Adipocyte (in vitro differentiated cells): ENCODE measurements around the gene SAMMSON.

ENCODE experiments used
- DNase-seq: peaks from one replicate; pipeline ENCODE4 v3.0.0-alpha.2; 2015; ENCODE audit warnings: low read depth
- H3K27me3 ChIP-seq: replicated peaks from 2 replicates; pipeline ENCODE4 v1.7.0; 2013; ENCODE audit warnings: mild to moderate bottlenecking, low read length, moderate library complexity; ENCODE audit not compliant: control insufficient read depth, insufficient read depth
- H3K36me3 ChIP-seq: 2 replicates; pipeline ENCODE4 v1.7.0; 2013; ENCODE audit warnings: low read length, mild to moderate bottlenecking, moderate library complexity; ENCODE audit not compliant: control insufficient read depth, insufficient read depth, severe bottlenecking
- H3K4me1 ChIP-seq: 2 replicates; pipeline ENCODE4 v1.7.0; 2013; ENCODE audit warnings: mild to moderate bottlenecking, low read length, moderate library complexity; ENCODE audit not compliant: control insufficient read depth, insufficient read depth
- H3K4me3 ChIP-seq: 2 replicates; pipeline ENCODE4 v1.7.0; 2013; ENCODE audit warnings: mild to moderate bottlenecking, low read length, moderate library complexity
- H3K9ac ChIP-seq: 2 replicates; pipeline ENCODE4 v1.7.0; 2013; ENCODE audit warnings: mild to moderate bottlenecking, low read length, moderate library complexity
- H3K9me3 ChIP-seq: 2 replicates; pipeline ENCODE4 v1.7.0; 2013; ENCODE audit warnings: mild to moderate bottlenecking, low read length, moderate library complexity; ENCODE audit not compliant: control insufficient read depth

Gene SAMMSON

DNA sequence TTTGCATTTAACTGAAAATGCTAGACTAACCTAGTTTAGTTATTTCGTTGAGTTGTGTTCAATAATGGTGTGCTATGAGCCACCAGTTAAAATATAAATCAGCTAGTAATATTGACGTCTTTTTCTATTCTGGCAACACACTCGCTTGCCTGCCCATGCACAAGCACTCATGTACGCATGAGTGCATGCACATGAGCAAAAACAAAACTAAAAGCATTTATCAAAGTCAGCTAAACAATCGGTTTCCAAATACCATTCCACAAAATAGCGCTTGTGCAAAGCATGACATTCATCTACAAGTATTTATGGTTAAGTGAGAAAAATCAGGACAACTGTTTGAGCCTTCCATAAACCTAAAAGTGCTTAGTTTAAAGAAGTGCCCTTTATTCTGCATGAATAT lies 13.1 kb upstream of the SAMMSON start:
- H3K36me3 ChIP-seq = no peaks in the 10 kb centered on the region
- peaks cover 4% of the 10 kb centered on the region for H3K27me3 ChIP-seq
- no peak overlapping the region for H3K9ac ChIP-seq
- no peak for DNase-seq
- no peaks in the 10 kb centered on the region for H3K9me3 ChIP-seq
- peaks cover 7% of the 10 kb centered on the region for H3K4me1 ChIP-seq
- no peak overlapping the region for H3K4me3 ChIP-seq

GRCh38 chr3:69987833-69988232 lies 11.7 kb upstream of the SAMMSON start:
- peaks cover 4% of the 10 kb centered on the region for H3K27me3 ChIP-seq
- H3K9ac ChIP-seq = no peak overlapping the region
- no peaks in the 10 kb centered on the region for H3K36me3 ChIP-seq
- no peak for DNase-seq
- H3K4me3 ChIP-seq = no peak overlapping the region
- no peaks in the 10 kb centered on the region for H3K9me3 ChIP-seq
- peaks cover 4% of the 10 kb centered on the region for H3K4me1 ChIP-seq

DNA sequence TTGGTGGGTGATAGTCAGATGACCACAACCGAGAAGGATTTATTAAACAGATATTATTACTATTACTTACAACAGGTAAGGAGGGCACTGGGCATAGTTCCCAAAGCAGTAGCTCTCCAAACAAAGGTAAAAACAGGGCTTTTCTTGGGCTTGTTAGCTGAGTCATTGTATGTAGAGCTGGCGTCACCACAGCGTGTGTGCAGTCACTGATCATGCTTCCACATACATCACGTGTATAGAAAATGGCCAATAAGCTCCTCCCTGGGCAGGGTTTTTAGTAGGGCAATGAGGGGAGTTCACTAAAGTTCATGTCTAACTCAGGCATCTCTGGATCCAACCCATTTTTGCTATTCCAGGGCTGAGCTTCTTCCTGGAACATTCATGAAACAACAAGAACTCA lies 5.8 kb upstream of the SAMMSON start:
- Histone ChIP-seq H3K9ac (no peak overlapping the region), H3K9me3 (no peaks in the 10 kb centered on the region), H3K36me3 (no peaks in the 10 kb centered on the region), H3K4me3 (no peak overlapping the region), H3K4me1 (peaks cover 2% of the 10 kb centered on the region), H3K27me3 (peaks cover 4% of the 10 kb centered on the region)
- DNase-seq = no peak

DNA sequence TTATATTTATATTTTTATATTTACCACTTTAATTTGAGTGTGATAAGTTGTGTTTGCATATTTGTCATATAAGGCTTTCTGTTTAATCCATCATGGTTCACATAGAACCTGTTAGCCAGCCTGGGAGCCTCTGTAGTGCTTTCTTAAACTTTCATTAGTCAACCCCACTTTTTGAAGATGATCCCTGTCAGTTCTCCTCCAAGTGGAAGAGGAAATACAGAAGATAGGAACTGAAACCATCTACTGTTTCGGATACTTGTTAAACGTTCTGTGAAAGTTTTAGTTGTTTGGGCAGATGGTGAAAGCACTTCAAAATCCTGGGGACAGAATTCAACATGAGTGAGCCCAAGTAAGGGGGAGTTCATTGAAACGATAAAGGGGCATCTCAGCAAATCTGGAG lies 4.6 kb upstream of the SAMMSON start:
- no peak overlapping the region for H3K9ac ChIP-seq
- no peaks in the 10 kb centered on the region for H3K36me3 ChIP-seq

GRCh38 chr3:69997631-69998307 lies 1.8 kb upstream of the SAMMSON start:
- Histone ChIP-seq H3K27me3 (no peaks in the 10 kb centered on the region), H3K4me1 (peaks cover 11% of the 10 kb centered on the region)

More for the DNA sequence above, 4.6 kb upstream of the SAMMSON start:
- peaks cover 8% of the 10 kb centered on the region for H3K4me1 ChIP-seq
- no peak overlapping the region for H3K4me3 ChIP-seq
- H3K27me3 ChIP-seq = no peaks in the 10 kb centered on the region
- no peaks in the 10 kb centered on the region for H3K9me3 ChIP-seq
- DNase-seq = no peak

GRCh38 chr3:69998759-69999139 lies 784 bp upstream of the SAMMSON start:
- peaks cover 7% of the 10 kb centered on the region for H3K9me3 ChIP-seq
- peak overlapping the region; percentile 82 for H3K4me3 ChIP-seq
- peaks cover 11% of the 10 kb centered on the region for H3K4me1 ChIP-seq
- DNase-seq = no peak
- H3K36me3 ChIP-seq = no peaks in the 10 kb centered on the region
- H3K9ac ChIP-seq = peak overlapping the region; percentile 57
- H3K27me3 ChIP-seq = no peaks in the 10 kb centered on the region

More at GRCh38 chr3:69997631-69998307, 1.8 kb upstream of the SAMMSON start:
- Histone ChIP-seq H3K4me3 (no peak overlapping the region), H3K36me3 (no peaks in the 10 kb centered on the region), H3K9me3 (peaks cover under 1% of the 10 kb centered on the region), H3K9ac (no peak overlapping the region)
- peak; percentile 25 for DNase-seq

- no peaks in the 10 kb centered on the region for H3K27me3 ChIP-seq
- peak overlapping the region; percentile 24 for H3K4me3 ChIP-seq
- DNase-seq = no peak
- no peaks in the 10 kb centered on the region for H3K36me3 ChIP-seq
- peaks cover 11% of the 10 kb centered on the region for H3K4me1 ChIP-seq
- H3K9ac ChIP-seq = no peak overlapping the region
- peaks cover 7% of the 10 kb centered on the region for H3K9me3 ChIP-seq
Measured at GRCh38 chr3:70000028-70000410, 486 bp downstream of the SAMMSON start.

GRCh38 chr3:70000563-70001081 lies 1.1 kb downstream of the SAMMSON start:
- peak; percentile 38 for DNase-seq
- no peaks in the 10 kb centered on the region for H3K36me3 ChIP-seq
- H3K4me3 ChIP-seq = no peak overlapping the region
- no peaks in the 10 kb centered on the region for H3K27me3 ChIP-seq
- no peak overlapping the region for H3K9ac ChIP-seq
- H3K9me3 ChIP-seq = peaks cover 7% of the 10 kb centered on the region
- H3K4me1 ChIP-seq = peaks cover 11% of the 10 kb centered on the region

DNA sequence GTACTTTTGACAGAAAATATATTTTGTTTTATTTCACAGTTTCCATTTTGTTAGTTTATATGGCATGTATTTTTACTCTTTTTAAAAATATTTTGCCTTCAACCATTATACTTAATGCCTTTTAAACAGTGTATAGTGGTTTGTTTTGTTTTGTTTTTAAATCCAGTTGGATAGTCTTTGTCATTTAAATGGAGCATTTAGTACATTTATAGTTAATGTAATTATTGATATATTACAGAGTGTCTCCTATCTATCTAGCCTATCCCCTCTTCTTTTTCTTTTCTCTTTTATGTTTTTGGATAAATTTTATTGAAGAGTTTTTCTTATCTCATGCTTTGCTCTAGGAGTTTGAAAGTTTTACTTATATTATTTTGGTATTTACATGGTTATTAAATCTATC lies 3.6 kb downstream of the SAMMSON start:
- Histone ChIP-seq H3K27me3 (no peaks in the 10 kb centered on the region), H3K4me1 (peaks cover 11% of the 10 kb centered on the region), H3K9me3 (peaks cover 7% of the 10 kb centered on the region), H3K9ac (no peak overlapping the region), H3K36me3 (no peaks in the 10 kb centered on the region), H3K4me3 (no peak overlapping the region)
- no peak for DNase-seq

- Histone ChIP-seq H3K4me3 (no peak overlapping the region), H3K9me3 (peaks cover 7% of the 10 kb centered on the region), H3K4me1 (no peaks in the 10 kb centered on the region), H3K36me3 (no peaks in the 10 kb centered on the region), H3K27me3 (no peaks in the 10 kb centered on the region), H3K9ac (no peak overlapping the region)
- no peak for DNase-seq
Measured at GRCh38 chr3:70006089-70006488, 6.6 kb downstream of the SAMMSON start.

GRCh38 chr3:70010346-70010745 lies 10.8 kb downstream of the SAMMSON start:
- Histone ChIP-seq H3K36me3 (no peaks in the 10 kb centered on the region), H3K4me1 (no peaks in the 10 kb centered on the region), H3K9me3 (no peaks in the 10 kb centered on the region), H3K9ac (no peak overlapping the region), H3K4me3 (no peak overlapping the region), H3K27me3 (no peaks in the 10 kb centered on the region)
- no peak for DNase-seq

DNA sequence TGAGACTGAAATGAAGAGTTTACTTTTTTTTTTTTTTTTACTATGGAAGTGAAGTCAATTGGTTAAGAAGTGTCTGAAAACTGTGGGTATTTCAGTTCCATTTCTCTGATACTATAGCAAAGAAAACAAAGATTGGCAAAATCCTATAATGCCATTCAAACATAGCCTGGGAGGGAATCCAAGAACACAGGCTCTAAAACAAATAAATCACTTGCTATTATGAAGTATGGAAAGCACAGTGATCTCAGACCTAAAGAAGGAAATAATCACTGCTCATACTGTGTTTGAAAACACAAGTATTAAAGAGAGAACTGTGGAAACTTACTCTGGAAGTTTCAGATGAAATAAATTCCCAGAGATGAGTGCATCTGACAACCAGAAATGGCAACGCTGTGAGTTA lies 12.0 kb downstream of the SAMMSON start:
- Histone ChIP-seq H3K4me1 (no peaks in the 10 kb centered on the region), H3K9ac (no peak overlapping the region), H3K9me3 (no peaks in the 10 kb centered on the region), H3K36me3 (no peaks in the 10 kb centered on the region), H3K4me3 (no peak overlapping the region), H3K27me3 (no peaks in the 10 kb centered on the region)
- DNase-seq = peak; percentile 30
